ENCODE results near the gene WDR93. TPM values are rescaled to one million over a fixed set of nuclear protein-coding genes. Genes with fewer than 3 reads are reported as not detected.

WDR93 gene
- total RNA-seq, 2 experiments from 2014 or later, result not detected

- DNase-seq (no peak), ATAC-seq (no peak)
- no peaks in the 10 kb centered on the region for H3K36me3 Mint-ChIP-seq (ENCODE audit: low read depth)
- ChIA-PET POLR2A (no interaction called here), CTCF (no interaction called here)
- peaks cover 3% of the 10 kb centered on the region for H3K9me3 Mint-ChIP-seq
- no peaks in the 10 kb centered on the region for H3K4me1 Mint-ChIP-seq (ENCODE audit: low read depth)
- intact Hi-C loops (cut with micrococcal nuclease), result no loop called here
- no peak for TF ChIP-seq CTCF (IDR thresholded peaks at IDR 0.05)
- H3K27me3 Mint-ChIP-seq, result peaks cover 7% of the 10 kb centered on the region
- no peak overlapping the region for H3K27ac Mint-ChIP-seq
- H3K4me3 Mint-ChIP-seq, result no peak overlapping the region
Measured at GRCh38 chr15:89723031-89723430, 32.4 kb downstream of the WDR93 start.

DNA sequence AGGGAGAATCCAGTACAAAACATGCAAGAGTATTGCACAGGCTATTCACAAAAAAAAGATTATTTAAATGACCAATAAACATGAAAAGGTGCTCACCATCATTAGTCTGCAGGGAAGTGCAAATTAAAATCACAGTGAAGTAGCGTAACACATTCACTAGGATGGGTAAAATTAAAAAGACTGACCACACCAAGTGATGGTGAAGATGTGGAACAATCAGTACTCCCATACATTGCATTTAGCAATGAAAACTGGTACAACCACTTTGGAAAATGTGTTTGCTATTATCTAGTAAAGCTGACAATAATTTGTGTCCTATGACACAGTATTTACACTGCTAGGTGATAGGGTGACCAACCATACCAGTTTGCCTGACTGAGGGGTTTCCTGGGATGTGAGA lies 34.0 kb downstream of the WDR93 start:
- H3K4me1 Mint-ChIP-seq (ENCODE audit: low read depth), result no peaks in the 10 kb centered on the region
- H3K27me3 Mint-ChIP-seq, result peaks cover 7% of the 10 kb centered on the region
- no peak for ATAC-seq
- peaks cover 3% of the 10 kb centered on the region for H3K9me3 Mint-ChIP-seq
- H3K4me3 Mint-ChIP-seq, result no peak overlapping the region
- H3K36me3 Mint-ChIP-seq (ENCODE audit: low read depth), result no peaks in the 10 kb centered on the region
- ChIA-PET CTCF (interaction anchor here (1.0 kb wide), 1 partner anchor 77 kb away, joined by 3 read pairs; no protein-coding TSS in a partner anchor), POLR2A (no interaction called here)
- TF ChIP-seq CTCF (IDR thresholded peaks at IDR 0.05), result no peak
- intact Hi-C loops (cut with micrococcal nuclease), result no loop called here
- DNase-seq, result no peak
- no peak overlapping the region for H3K27ac Mint-ChIP-seq

- ATAC-seq, result no peak
- no peak overlapping the region for H3K4me3 Mint-ChIP-seq
- peaks cover 7% of the 10 kb centered on the region for H3K27me3 Mint-ChIP-seq
- no peak overlapping the region for H3K27ac Mint-ChIP-seq
- no peaks in the 10 kb centered on the region for H3K4me1 Mint-ChIP-seq (ENCODE audit: low read depth)
- CTCF ChIA-PET, result no interaction called here
- intact Hi-C loops (cut with micrococcal nuclease), result no loop called here
- H3K9me3 Mint-ChIP-seq, result peaks cover 3% of the 10 kb centered on the region
- no peaks in the 10 kb centered on the region for H3K36me3 Mint-ChIP-seq (ENCODE audit: low read depth)
- TF ChIP-seq CTCF (IDR thresholded peaks at IDR 0.05), result no peak
- POLR2A ChIA-PET, result interaction anchor here (1.1 kb wide), 1 partner anchor 126 kb away, joined by 3 read pairs; no protein-coding TSS in a partner anchor
- DNase-seq, result no peak
Measured at GRCh38 chr15:89725064-89725463, 34.5 kb downstream of the WDR93 start.

- Mint-ChIP-seq H3K4me3 (no peak overlapping the region), H3K27ac (no peak overlapping the region), H3K4me1 (ENCODE audit: low read depth) (no peaks in the 10 kb centered on the region), H3K36me3 (ENCODE audit: low read depth) (no peaks in the 10 kb centered on the region), H3K9me3 (peaks cover 3% of the 10 kb centered on the region), H3K27me3 (no peaks in the 10 kb centered on the region)
- no peak for ATAC-seq
- ChIA-PET POLR2A (no interaction called here), CTCF (interaction anchor here (1.1 to 3.7 kb wide), 4 partner anchors 10 to 55 kb away, joined by 3 to 20 read pairs (median 4); no protein-coding TSS in a partner anchor)
- no peak for DNase-seq
- intact Hi-C loops (cut with micrococcal nuclease), result no loop called here
- TF ChIP-seq CTCF (IDR thresholded peaks at IDR 0.05), result no peak
Measured at GRCh38 chr15:89728254-89728653, 37.6 kb downstream of the WDR93 start.

DNA sequence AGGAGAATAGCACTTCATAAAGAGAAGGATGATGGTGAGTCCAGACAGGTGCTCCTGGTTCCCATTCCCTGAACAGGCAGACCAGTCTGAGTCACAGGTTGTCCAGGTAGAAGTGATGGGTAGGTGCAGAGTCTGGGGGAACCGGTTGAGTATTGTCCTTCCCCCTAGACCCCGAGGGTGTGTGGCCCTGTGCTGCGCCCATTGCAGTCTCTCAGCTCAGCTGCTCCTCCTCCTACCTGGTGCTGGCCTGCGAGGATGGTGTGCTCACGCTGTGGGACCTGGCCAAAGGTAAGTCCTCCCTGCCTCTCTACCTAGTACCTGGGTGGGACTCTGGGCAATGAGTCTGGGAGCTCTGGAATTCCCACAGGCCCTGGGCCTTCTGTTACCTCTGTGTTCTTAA lies 40.7 kb downstream of the WDR93 start:
- no peak for ATAC-seq

More for the DNA sequence above, 40.7 kb downstream of the WDR93 start:
- intact Hi-C loops (cut with micrococcal nuclease), result no loop called here
- H3K4me3 Mint-ChIP-seq, result no peak overlapping the region
- H3K9me3 Mint-ChIP-seq, result no peaks in the 10 kb centered on the region
- DNase-seq, result no peak
- CTCF ChIA-PET, result interaction anchor here (0.9 to 2.8 kb wide), 4 partner anchors 9 to 143 kb away, joined by 3 to 14 read pairs (median 8); no protein-coding TSS in a partner anchor
- H3K4me1 Mint-ChIP-seq (ENCODE audit: low read depth), result no peaks in the 10 kb centered on the region
- no peak for TF ChIP-seq CTCF (IDR thresholded peaks at IDR 0.05)
- no peak overlapping the region for H3K27ac Mint-ChIP-seq
- H3K36me3 Mint-ChIP-seq (ENCODE audit: low read depth), result no peaks in the 10 kb centered on the region
- peaks cover 5% of the 10 kb centered on the region for H3K27me3 Mint-ChIP-seq
- POLR2A ChIA-PET, result no interaction called here

Data from activated CD8-positive, alpha-beta T cell treated with anti-CD3 and anti-CD28 coated beads for 36 hours (primary cell).